Liver (tissue), 9 donors: Measurements from ENCODE around the gene AXIN1. TPM values are rescaled to one million over a fixed set of nuclear protein-coding genes. Genes with fewer than 3 reads are reported as not detected.

ENCODE experiments used
- DNase-seq: peaks from one replicate; pipeline ENCODE4 v3.0.0-alpha.2; 2017; ENCODE audit warnings: low spot score
- H3K27ac ChIP-seq, 2 donors: one replicate each; pipeline ENCODE4 v1.7.0; 2013; ENCODE audit warnings: inconsistent platforms in 2 of 2, low read length in 2 of 2, control low read depth in 1 of 2, low read depth in 1 of 2, mild to moderate bottlenecking in 1 of 2
- H3K27me3 ChIP-seq, 4 donors: one replicate each; pipeline versions ENCODE4 v1.6.1 to v1.7.0; 2013; ENCODE audit warnings: low read length in 3 of 4, inconsistent platforms in 1 of 4, mild to moderate bottlenecking in 1 of 4, moderate library complexity in 1 of 4; ENCODE audit not compliant: control insufficient read depth in 4 of 4, insufficient read depth in 4 of 4
- H3K36me3 ChIP-seq, 4 donors: one replicate each; pipeline versions ENCODE4 v1.6.1 to v1.7.0; 2013; ENCODE audit warnings: low read length in 3 of 4, mild to moderate bottlenecking in 3 of 4, low read depth in 1 of 4, moderate library complexity in 1 of 4; ENCODE audit not compliant: control insufficient read depth in 4 of 4, insufficient read depth in 3 of 4
- H3K4me1 ChIP-seq, 4 donors: one replicate each; pipeline versions ENCODE4 v1.6.1 to v1.7.0; 2013; ENCODE audit warnings: low read length in 3 of 4, mild to moderate bottlenecking in 3 of 4, moderate library complexity in 1 of 4; ENCODE audit not compliant: control insufficient read depth in 4 of 4, insufficient read depth in 4 of 4
- H3K4me3 ChIP-seq, 3 donors: one replicate each; pipeline versions ENCODE4 v1.6.1 to v1.7.0; 2013; ENCODE audit warnings: low read length in 3 of 3, control low read depth in 1 of 3, low read depth in 1 of 3, mild to moderate bottlenecking in 1 of 3
- H3K9ac ChIP-seq, 2 donors: one replicate each; pipeline ENCODE4 v1.7.0; 2013; ENCODE audit warnings: low read length in 2 of 2, mild to moderate bottlenecking in 2 of 2, moderate library complexity in 2 of 2, control low read depth in 1 of 2, low read depth in 1 of 2
- H3K9me3 ChIP-seq, 4 donors: one replicate each; pipeline versions ENCODE4 v1.6.1 to v1.7.0; 2013; ENCODE audit warnings: low read length in 3 of 4; ENCODE audit not compliant: control insufficient read depth in 4 of 4
- CTCF ChIP-seq: fragments of 150-350 bp; IDR thresholded peaks from 2 replicates; pipeline ENCODE4 v1.5.1; 2017; ENCODE audit warnings: improper control_type of control experiment, low read depth, low read length; ENCODE audit not compliant: missing input control
- EGR1 ChIP-seq, 2 donors: IDR thresholded peaks; 2 replicates each; pipeline ENCODE4 v1.6.1; 2016 to 2018; ENCODE audit warnings: antibody characterized with exemption in 2 of 2, low read depth in 2 of 2
- FOXA1 ChIP-seq: IDR thresholded peaks from 2 replicates; pipeline ENCODE4 v1.6.1; 2016; ENCODE audit warnings: antibody characterized with exemption
- FOXA2 ChIP-seq: IDR thresholded peaks from 2 replicates; pipeline ENCODE4 v1.6.1; 2016; ENCODE audit warnings: antibody characterized with exemption
- GABPA ChIP-seq, 2 donors: IDR thresholded peaks in 1 of 2; conservative IDR thresholded peaks in 1 of 2; 2 replicates each; pipeline ENCODE4 v1.6.1; 2016; ENCODE audit warnings: antibody characterized with exemption in 2 of 2, mild to moderate bottlenecking in 1 of 2, moderate library complexity in 1 of 2
- HNF4A ChIP-seq, 2 donors: conservative IDR thresholded peaks; 2 replicates each; pipeline ENCODE4 v1.6.1; 2016; ENCODE audit warnings: antibody characterized with exemption in 2 of 2, mild to moderate bottlenecking in 2 of 2
- HNF4G ChIP-seq: IDR thresholded peaks from 2 replicates; pipeline ENCODE4 v1.6.1; 2016; ENCODE audit warnings: antibody characterized with exemption
- JUND ChIP-seq, 2 donors: IDR thresholded peaks; 2 replicates each; pipeline ENCODE4 v1.6.1; 2016; ENCODE audit warnings: antibody characterized with exemption in 2 of 2
- NR2F2 ChIP-seq: IDR thresholded peaks from 2 replicates; pipeline ENCODE4 v1.6.1; 2016; ENCODE audit warnings: antibody characterized with exemption
- RAD21 ChIP-seq, 2 donors: IDR thresholded peaks; 2 replicates each; pipeline ENCODE4 v1.6.1; 2016; ENCODE audit warnings: antibody characterized with exemption in 2 of 2, mild to moderate bottlenecking in 2 of 2
- REST ChIP-seq: IDR thresholded peaks from 2 replicates; pipeline ENCODE4 v1.6.1; 2016; ENCODE audit warnings: antibody characterized with exemption, mild to moderate bottlenecking
- RXRA ChIP-seq, 2 donors: IDR thresholded peaks; 2 replicates each; pipeline ENCODE4 v1.6.1; 2017 to 2018; ENCODE audit warnings: antibody characterized with exemption in 2 of 2, mild to moderate bottlenecking in 1 of 2
- SP1 ChIP-seq: IDR thresholded peaks from 2 replicates; pipeline ENCODE4 v1.6.1; 2018; ENCODE audit warnings: antibody characterized with exemption, mild to moderate bottlenecking
- TAF1 ChIP-seq: conservative IDR thresholded peaks from 2 replicates; pipeline ENCODE4 v1.6.1; 2016; ENCODE audit warnings: antibody characterized with exemption, mild to moderate bottlenecking
- YY1 ChIP-seq: IDR thresholded peaks from 2 replicates; pipeline ENCODE4 v1.6.1; 2016; ENCODE audit warnings: antibody characterized with exemption, mild to moderate bottlenecking
- WGBS: extraction: QIAGEN DNeasy Blood & Tissue Kit; methylation state at CpG from one replicate; pipeline ENCODE4 v1.1.7; 2013; 5-methylcytosine and 5-hydroxymethylcytosine counted together
- polyA plus RNA-seq, 2 donors: library from polyadenylated mRNA; stranded (reverse) in 1 of 2; unstranded in 1 of 2; fragments of 200-250 nt in 1 of 2; fragments of >200 nt in 1 of 2; fragmentation: Nextera tagmentation in 1 of 2; extraction: Ambion mirVana in 1 of 2; gene quantifications; one replicate each; pipeline versions ENCODE4 v1.2.1 to v1.2.3, GENCODE V29; 2013 to 2015
- total RNA-seq, 2 donors: library from RNA; depleted of rRNA; stranded (reverse); fragments of >200 nt; gene quantifications; one replicate each; pipeline ENCODE4 v1.2.3, GENCODE V29; 2014
- TF ChIP-seq, protein P1 (sequence below): IDR thresholded peaks from 2 replicates; pipeline ENCODE4 v1.6.1; 2016; ENCODE audit warnings: antibody characterized with exemption
- TF ChIP-seq, protein P2 (sequence below): IDR thresholded peaks from 2 replicates; pipeline ENCODE4 v1.6.1; 2016; ENCODE audit warnings: antibody characterized with exemption
- TF ChIP-seq, protein P3 (sequence below): IDR thresholded peaks from 2 replicates; pipeline ENCODE4 v1.6.1; 2016; ENCODE audit warnings: antibody characterized with exemption
- donor health status: healthy.
- donor health status: healthy.
- donor health status: healthy.
- donor health status: healthy.
- donor health status: healthy.

The AXIN1 gene
- total and polyA plus RNA-seq, 4 donors, result 2.0 to 10.3 (median 7.9) TPM

GRCh38 chr16:291539-291938 lies 61.0 kb downstream of the AXIN1 start (continued):
- TF ChIP-seq REST, result no peak

DNA sequence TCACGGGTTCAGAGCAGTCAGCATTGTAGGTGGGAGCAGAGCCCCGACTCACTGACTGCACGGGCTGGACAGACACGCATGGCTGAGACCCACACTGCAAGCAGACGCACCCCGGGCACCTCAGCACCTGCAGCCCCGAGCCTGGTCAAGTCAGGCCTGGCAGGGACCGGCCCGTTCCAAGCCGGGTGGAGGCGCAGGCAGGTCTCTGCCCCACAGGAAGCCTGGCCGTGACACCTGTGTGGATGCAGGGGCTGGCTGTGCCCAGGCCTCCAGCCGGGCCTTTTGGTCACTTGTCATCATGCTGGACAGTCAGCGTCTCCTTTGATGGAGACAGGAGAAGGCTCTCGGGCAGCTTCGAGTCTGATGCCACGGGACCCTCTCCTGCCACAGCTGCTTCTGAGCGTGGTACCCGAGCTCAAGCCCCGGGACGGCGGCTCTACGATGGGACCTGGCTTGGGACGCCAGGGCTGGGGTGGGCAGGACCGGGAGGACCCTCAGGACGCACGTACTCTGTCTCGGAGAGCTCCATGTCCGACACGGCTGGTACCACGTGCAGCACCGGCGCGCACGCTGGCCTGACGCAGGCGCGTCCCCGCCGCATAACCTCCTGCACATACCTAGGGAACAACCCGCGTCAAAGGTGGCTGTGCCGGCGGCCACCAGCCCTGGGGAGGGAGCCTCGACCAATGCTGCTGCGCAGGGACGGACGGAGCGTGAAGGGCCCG lies 61.7 kb downstream of the AXIN1 start:
- Histone ChIP-seq H3K4me1 (no peaks in the 10 kb centered on the region), H3K4me3 (no peak overlapping the region), H3K36me3 (peaks cover 0 to 46% (median 9%) of the 10 kb centered on the region in 4 donors), H3K9me3 (no peaks in the 10 kb centered on the region), H3K27me3 (no peaks in the 10 kb centered on the region), H3K27ac (no peak overlapping the region), H3K9ac (no peak overlapping the region)
- WGBS, result 96% methylated on average over 50 of the region's 50 CpGs
- TF ChIP-seq CTCF, result no peak
- TF ChIP-seq, protein P1, sequence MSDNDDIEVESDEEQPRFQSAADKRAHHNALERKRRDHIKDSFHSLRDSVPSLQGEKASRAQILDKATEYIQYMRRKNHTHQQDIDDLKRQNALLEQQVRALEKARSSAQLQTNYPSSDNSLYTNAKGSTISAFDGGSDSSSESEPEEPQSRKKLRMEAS, result no peak
- no peak for TF ChIP-seq EGR1 (IDR thresholded peaks at IDR 0.05; ENCODE audit: low read depth in 2 of 2)
- TF ChIP-seq, protein P2, sequence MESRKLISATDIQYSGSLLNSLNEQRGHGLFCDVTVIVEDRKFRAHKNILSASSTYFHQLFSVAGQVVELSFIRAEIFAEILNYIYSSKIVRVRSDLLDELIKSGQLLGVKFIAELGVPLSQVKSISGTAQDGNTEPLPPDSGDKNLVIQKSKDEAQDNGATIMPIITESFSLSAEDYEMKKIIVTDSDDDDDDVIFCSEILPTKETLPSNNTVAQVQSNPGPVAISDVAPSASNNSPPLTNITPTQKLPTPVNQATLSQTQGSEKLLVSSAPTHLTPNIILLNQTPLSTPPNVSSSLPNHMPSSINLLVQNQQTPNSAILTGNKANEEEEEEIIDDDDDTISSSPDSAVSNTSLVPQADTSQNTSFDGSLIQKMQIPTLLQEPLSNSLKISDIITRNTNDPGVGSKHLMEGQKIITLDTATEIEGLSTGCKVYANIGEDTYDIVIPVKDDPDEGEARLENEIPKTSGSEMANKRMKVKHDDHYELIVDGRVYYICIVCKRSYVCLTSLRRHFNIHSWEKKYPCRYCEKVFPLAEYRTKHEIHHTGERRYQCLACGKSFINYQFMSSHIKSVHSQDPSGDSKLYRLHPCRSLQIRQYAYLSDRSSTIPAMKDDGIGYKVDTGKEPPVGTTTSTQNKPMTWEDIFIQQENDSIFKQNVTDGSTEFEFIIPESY, result no peak
- TF ChIP-seq REST, result no peak
- TF ChIP-seq HNF4G, result no peak
- no peak for TF ChIP-seq HNF4A (conservative IDR thresholded peaks at IDR 0.05)
- no peak for TF ChIP-seq FOXA2
- no peak for TF ChIP-seq JUND (IDR thresholded peaks at IDR 0.05)
- TF ChIP-seq FOXA1, result no peak
- TF ChIP-seq GABPA (IDR thresholded peaks at IDR 0.05 in 1 of 2, conservative IDR thresholded peaks at IDR 0.05 in 1 of 2), result no peak
- no peak for TF ChIP-seq RAD21 (IDR thresholded peaks at IDR 0.05)
- no peak for TF ChIP-seq SP1
- no peak for TF ChIP-seq RXRA (IDR thresholded peaks at IDR 0.05)
- TF ChIP-seq, protein P3, sequence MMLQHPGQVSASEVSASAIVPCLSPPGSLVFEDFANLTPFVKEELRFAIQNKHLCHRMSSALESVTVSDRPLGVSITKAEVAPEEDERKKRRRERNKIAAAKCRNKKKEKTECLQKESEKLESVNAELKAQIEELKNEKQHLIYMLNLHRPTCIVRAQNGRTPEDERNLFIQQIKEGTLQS, result no peak
- no peak for TF ChIP-seq TAF1
- no peak for TF ChIP-seq YY1
- TF ChIP-seq NR2F2, result no peak
- no peak for DNase-seq
